BJ (cell line): ENCODE data around the gene ANKH. TPM values are rescaled to one million over a fixed set of nuclear protein-coding genes. Genes with fewer than 3 reads are reported as not detected.

Experiments used
- CTCF ChIA-PET: fragments of 350-600 bp; formaldehyde crosslinking; extraction: SDS; loops from one replicate; lab custom pipeline; 2021; ENCODE audit warnings: antibody characterized with exemption, inconsistent platforms; lab: Yijun Ruan, JAX
- POLR2A ChIA-PET: fragments of 300-600 bp; sonication (Branson Sonifier 250); formaldehyde crosslinking; extraction: SDS; loops from one replicate; lab custom pipeline; 2021; ENCODE audit warnings: antibody characterized with exemption; lab: Charles Lee
- DNase-seq: peaks from one replicate; pipeline ENCODE4 v3.0.0-alpha.2; 2011; ENCODE audit warnings: low read depth
- H3K27me3 ChIP-seq: 2 replicates; pipeline ENCODE4 v1.6.0; 2011; ENCODE audit warnings: low read length; ENCODE audit not compliant: control insufficient read depth, insufficient read depth
- H3K36me3 ChIP-seq: 2 replicates; pipeline ENCODE4 v1.5.1; 2011; ENCODE audit warnings: low read length; ENCODE audit not compliant: control insufficient read depth, insufficient read depth
- H3K4me3 ChIP-seq: 2 replicates; pipeline ENCODE4 v1.5.1; 2011; ENCODE audit warnings: low read depth, mild to moderate bottlenecking, control low read depth, low read length
- CTCF ChIP-seq: IDR thresholded peaks from 2 replicates; pipeline ENCODE4 v1.5.1; 2011; ENCODE audit warnings: low read depth, mild to moderate bottlenecking, control low read depth, inconsistent platforms, low read length, moderate library complexity; ENCODE audit not compliant: insufficient read depth
- polyA plus RNA-seq: library from polyadenylated mRNA; depleted of rRNA; stranded (reverse); fragments of >200 nt; gene quantifications from 2 replicates; pipeline ENCODE4 v1.2.3, GENCODE V29; 2011

The ANKH gene
- polyA plus RNA-seq, 1 experiment = 65.3 TPM

- Histone ChIP-seq H3K4me3 (no peak overlapping the region), H3K27me3 (no peaks in the 10 kb centered on the region), H3K36me3 (no peaks in the 10 kb centered on the region)
- ChIA-PET POLR2A (no interaction called here), CTCF (interaction anchor here (0.5 to 1.9 kb wide), 9 partner anchors 14 to 152 kb away, joined by 3 to 7 read pairs (median 4); no protein-coding TSS in a partner anchor)
- DNase-seq = no peak
- TF ChIP-seq CTCF = no peak
Measured at GRCh38 chr5:14873093-14873492, 1.5 kb upstream of the ANKH start.

GRCh38 chr5:14872070-14872989 is 752 bp upstream of the ANKH start:
- ChIA-PET CTCF (interaction anchor here (0.6 to 2.6 kb wide), 10 partner anchors 9 to 152 kb away, joined by 3 to 19 read pairs (median 4); no protein-coding TSS in a partner anchor), POLR2A (interaction anchor here (0.8 kb wide), 1 partner anchor 25 kb away, joined by 10 read pairs; no protein-coding TSS in a partner anchor)
- Histone ChIP-seq H3K36me3 (no peaks in the 10 kb centered on the region), H3K4me3 (peak overlapping the region; percentile 70), H3K27me3 (no peaks in the 10 kb centered on the region)
- no peak for DNase-seq
- TF ChIP-seq CTCF = no peak

- ChIA-PET POLR2A (interaction anchor here (0.6 to 0.7 kb wide), 2 partner anchors 262 to 390 kb away, joined by 3 to 8 read pairs; no protein-coding TSS in a partner anchor), CTCF (interaction anchor here (0.5 to 2.6 kb wide), 16 partner anchors 8 to 185 kb away, joined by 3 to 19 read pairs (median 3); no protein-coding TSS in a partner anchor)
- TF ChIP-seq CTCF = 0 out of 2 replicates have a peak, but pooled peaks have one; percentile 13
- DNase-seq = no peak
- H3K4me3 ChIP-seq = peak overlapping the region; percentile 84
- no peaks in the 10 kb centered on the region for H3K36me3 ChIP-seq
- no peaks in the 10 kb centered on the region for H3K27me3 ChIP-seq
Measured at GRCh38 chr5:14870337-14871213, 1.0 kb downstream of the ANKH start.

- no peak for TF ChIP-seq CTCF
- Histone ChIP-seq H3K27me3 (no peaks in the 10 kb centered on the region), H3K4me3 (no peak overlapping the region), H3K36me3 (no peaks in the 10 kb centered on the region)
- DNase-seq = no peak
- POLR2A ChIA-PET = no interaction called here
- CTCF ChIA-PET = interaction anchor here (0.6 to 2.6 kb wide), 4 partner anchors 12 to 184 kb away, joined by 3 to 19 read pairs (median 3); no protein-coding TSS in a partner anchor
Measured at GRCh38 chr5:14869668-14870164, 1.9 kb downstream of the ANKH start.
